NCI-H446 treated with DMSO at 0.1 percent for 48 hours (cell line): ENCODE data around the gene RND3.

ENCODE experiments used
- DNase-seq: peaks from one replicate; lab custom pipeline; 2025; lab: John Stamatoyannopoulos, UW

The RND3 gene, protein sequence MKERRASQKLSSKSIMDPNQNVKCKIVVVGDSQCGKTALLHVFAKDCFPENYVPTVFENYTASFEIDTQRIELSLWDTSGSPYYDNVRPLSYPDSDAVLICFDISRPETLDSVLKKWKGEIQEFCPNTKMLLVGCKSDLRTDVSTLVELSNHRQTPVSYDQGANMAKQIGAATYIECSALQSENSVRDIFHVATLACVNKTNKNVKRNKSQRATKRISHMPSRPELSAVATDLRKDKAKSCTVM

DNA sequence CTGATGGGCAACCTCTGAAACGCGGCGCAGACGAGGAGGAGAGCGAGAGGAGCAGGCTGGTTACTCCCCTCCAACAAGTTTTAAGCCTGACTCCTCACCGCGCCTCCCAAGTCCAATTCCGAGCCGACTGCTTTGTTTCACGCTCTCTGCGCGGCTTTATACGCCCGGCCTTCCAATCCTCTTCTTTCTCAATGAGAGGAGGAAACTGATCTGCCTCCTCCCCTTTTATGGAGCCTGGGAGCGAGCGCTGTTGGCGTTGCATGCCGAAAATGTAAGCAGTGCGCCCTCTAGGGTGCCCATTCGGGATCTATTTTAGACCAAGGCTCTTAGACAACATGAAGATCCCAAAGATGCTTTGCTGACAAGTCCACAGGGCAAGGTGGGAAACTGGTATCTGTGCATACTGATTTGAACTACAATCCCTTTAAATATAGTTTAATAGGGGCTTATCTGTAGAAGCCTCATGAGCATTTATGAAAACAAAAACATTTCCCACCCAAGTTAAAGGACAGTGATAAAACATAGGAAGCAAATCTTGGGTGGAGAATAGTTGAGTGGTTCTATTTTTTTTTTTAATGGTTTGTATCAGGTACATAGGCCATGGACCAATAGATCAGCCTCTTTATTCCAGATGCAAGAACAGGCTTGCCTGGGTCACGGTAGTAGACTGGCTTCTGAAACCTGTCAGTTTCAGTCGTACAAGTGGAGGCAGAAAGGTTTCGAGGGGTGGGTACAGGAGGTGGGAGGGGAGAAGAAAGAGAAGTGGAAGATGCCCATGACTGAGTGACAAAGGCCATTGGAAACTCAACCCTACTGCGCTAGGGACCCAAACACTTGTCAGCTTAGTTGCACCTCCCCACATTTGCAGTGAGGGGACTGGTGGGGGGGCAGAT lies at the start of gene RND3:
Gene RND3 (minus strand): TSS at position 131 of the 893 bp plus-strand sequence. CDS start 250 bp downstream, outside the sequence.
- DNase-seq, result peak; percentile 97

DNA sequence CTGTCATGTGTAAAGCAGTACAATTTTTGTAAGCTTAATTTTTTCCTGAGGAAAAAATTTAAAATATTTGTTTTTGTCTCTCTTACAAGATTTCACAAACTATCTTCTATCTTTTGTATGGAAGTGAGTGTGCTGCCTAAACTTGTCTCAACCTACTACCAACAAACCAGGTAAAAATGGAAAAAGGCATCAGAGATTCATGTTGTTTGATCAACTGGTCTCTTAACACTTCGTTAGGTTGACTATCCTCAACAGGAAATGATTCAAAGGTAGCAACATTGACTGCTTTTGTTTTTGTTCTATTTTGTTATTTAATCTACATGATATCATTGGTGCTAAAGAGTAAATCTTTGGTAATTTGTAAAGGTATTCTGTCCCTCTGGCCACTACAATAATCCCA lies 47.7 kb upstream of the RND3 start:
- no peak for DNase-seq

DNA sequence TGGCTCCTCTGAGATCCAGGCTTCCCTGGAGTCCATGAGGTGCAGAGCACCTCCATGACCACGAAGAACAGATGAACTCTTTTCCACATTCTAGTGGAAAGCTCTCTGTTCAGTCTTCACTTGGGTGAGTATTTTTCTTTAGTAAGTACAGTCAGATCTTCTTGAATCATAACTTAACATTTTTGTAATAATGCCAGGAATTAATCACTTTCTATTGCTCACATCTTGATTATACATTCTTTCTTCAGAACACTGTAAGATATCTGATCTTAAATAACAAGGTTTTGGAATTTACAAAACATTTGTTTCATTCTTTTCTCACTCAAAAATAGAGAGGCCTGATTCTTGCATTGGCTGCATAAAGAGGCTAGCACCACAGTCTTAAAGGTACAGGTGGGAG lies 45.4 kb upstream of the RND3 start:
- DNase-seq, result no peak

DNA sequence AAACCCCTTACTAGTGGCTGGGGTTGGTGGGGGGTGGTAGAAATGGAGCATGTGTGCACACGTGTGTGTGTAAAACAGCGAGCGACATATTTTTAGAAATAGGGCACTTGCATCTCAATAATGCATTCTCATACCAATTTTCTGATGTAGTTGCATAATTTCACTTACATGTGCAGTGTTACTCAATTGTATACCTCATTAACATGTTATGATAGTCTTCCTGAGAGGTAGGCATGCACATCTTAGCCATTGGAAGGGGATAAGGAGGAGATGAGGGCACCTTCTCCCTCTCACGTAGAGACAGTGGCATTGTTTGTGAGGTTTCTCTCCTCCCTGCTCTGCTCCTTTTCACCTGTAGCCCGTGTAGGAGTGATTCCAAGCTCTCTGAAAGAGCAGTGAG lies 44.6 kb upstream of the RND3 start:
- DNase-seq, result no peak

DNA sequence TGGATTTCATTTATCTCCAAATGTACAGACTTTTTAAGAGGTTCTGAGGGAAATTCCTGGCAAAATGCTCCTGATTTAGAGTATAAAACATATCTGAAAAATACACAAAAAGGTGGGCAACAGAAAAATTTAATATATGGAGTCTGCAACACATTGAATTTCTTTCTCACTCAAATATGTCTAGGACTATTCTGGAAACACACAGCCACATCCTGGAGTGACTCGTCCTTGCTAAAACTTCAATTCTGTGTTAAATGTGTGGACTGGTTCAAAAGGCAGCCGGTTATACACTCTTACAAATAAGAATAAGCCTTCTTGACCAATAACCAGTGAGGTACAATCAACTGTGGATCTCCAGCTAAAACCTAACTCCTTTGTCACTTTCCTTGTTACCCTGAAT lies 44.1 kb upstream of the RND3 start:
- DNase-seq, result no peak

DNA sequence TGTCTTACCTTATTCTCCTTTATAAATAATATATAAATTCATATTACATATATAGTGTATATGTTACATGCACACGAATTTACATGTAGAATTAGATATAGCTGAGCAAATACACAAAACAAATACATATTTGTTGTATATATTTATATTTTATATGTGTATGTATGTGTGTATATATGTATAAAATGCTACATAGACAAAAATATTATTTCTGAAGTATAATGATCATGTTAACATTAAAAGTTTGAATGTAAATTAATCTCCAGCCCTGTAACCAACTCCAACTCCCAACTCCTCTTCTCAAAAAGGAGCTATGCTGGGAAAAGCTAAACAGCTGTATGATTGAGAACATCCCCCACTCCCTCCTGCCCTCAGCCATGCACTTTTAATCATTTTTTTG lies 42.7 kb upstream of the RND3 start:
- DNase-seq, result no peak

DNA sequence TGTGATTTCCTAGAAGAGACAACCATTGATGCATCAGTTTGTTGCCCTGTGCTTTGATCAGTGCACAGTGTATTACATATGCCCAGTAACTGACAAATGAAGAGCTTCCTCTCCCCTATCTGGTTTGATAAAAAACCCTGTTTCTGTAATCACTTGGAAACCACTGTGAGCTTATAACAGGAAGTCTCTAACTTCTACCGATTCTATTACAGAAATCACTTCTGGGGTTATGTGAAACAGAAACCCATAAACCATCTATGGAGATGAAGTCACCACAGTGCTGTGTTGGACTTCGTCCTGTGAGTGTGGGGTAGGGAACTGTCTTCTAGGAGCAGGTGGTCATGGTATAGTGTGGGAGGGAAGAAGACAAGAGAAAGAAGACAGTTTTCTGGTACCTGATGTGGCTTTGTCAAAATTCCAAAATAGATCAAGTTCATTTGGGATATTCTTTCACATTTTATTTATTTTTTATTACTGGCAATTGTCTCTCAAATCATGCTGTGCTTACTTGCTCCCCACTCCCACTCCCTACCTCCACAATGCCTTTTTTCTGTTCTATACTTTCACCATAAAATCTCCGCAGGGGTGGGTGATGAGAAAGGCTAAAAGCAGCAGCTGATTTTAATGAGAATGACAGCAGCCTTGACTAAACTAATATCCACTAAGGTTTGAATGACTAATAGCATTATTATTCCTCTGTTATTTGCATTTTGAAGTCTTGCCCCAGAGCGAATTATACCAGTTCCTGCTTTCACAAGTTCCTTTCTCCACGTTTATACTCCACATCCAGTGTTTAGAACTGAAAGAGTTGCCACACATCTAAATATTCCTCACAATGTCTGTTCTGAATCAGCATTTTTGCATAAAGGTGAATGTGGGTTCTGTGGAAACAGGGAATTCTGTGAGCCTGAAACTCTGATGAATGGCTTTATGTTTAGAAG lies 41.7 kb upstream of the RND3 start:
- DNase-seq, result no peak

DNA sequence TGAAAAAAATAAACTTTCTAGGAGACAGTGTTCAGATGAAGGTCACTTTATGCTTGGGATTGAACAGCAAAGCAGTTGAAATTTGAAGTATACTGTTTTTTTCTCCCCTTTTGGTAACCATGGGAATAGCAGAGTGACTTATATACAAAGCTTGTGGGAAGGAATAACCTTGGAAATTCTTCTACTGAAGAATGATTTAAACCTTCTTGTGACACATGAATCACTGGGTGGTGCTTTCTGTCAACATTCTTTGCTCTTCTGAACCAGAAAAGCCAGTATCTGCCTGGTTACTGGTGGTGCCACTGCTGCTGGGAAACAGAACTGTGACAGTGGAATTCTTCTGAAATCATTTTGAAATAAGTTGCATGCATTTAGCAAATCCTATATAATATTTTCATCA lies 39.4 kb upstream of the RND3 start:
- DNase-seq, result no peak

DNA sequence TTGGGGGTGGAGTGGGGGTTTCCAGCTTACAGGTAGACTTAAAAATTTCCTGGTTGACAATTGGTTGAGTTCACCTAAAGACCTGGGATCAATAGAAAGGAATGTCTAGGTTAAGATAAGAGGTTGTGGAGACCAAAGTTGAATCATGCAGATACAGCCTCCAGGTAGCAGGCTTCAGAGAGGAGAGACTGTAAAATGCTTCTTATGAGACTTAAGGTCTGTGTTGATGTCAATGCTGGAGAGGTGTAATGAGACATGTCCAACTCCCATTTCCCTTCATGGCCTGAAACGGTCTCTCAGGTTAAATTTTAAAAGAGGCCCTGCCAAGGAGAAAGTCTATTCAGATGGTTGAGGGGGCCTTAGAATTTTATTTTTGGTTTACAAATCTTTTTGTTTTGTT lies 38.5 kb upstream of the RND3 start:
- DNase-seq, result no peak

DNA sequence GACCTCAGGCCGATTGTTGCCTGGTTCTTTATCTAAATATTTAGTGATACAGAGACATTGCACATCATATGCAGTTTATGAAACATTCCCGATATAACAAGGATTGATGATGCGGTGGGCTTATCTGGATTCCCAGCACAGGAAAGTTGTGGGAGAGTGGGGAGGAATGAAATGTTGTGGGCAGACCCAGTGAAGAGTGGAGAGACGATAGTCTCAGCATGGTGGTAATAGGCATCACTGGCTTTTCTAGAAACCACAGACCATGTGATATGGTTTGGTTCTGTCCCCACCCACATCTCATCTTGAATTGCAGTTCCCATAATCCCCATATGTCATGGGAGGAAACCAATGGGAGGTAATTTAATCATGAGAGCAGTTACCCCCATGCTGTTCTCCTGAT lies 34.8 kb upstream of the RND3 start:
- DNase-seq, result no peak

DNA sequence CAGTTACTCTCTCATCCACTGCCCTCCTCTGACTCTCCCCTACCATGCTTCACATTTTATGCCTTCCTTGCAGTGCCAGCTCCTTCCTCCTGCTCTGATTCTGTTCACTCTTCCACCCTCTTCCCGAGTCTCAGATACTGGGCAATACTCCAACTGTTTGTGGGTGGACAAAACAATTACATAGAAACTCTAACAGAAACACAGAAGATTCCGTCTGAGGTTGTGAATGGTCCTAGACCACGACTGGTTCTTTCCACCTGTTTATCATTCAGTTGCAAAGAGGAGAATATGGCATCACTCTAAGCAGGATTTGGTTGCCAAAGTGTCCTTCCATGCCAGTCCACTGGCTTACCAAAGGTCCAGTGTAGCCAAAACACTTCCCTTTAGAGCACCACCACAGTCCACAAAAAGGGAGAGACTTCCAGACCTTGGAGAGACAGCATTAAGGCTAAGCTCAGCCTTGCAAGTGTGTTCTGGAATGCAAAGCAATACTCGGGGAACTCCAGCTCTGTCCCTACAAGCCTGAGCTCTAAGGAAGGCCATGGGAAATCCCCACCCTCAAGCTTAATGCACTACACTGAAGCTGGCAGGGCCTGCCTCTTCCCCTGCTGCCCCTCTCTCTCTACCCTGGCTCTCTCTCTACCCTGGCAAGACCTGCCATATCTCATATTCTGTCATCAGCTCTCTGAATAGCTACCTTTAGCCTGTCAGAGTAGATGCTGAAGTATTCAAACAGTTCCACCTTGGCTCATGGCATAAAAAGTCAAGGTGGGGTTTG lies 33.6 kb upstream of the RND3 start:
- DNase-seq, result no peak

DNA sequence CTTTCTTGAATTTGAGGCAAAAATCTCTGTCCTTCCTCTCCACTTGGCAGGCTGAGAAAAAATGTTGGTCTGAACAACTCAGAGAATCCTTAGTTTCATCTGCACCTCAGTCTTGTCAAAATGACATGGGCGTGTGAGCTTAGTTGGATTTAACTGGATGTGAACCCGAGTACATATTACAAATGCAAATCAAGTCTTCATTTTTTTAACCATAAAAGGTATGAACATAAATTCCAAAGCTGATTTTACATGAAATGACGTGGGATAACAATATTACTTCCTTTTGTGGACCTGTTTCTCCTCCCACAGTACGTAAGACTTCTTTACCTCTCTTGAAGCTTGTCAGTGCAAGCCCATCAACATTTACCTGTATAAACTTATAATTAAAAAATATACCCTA lies 32.6 kb upstream of the RND3 start:
- DNase-seq, result no peak

DNA sequence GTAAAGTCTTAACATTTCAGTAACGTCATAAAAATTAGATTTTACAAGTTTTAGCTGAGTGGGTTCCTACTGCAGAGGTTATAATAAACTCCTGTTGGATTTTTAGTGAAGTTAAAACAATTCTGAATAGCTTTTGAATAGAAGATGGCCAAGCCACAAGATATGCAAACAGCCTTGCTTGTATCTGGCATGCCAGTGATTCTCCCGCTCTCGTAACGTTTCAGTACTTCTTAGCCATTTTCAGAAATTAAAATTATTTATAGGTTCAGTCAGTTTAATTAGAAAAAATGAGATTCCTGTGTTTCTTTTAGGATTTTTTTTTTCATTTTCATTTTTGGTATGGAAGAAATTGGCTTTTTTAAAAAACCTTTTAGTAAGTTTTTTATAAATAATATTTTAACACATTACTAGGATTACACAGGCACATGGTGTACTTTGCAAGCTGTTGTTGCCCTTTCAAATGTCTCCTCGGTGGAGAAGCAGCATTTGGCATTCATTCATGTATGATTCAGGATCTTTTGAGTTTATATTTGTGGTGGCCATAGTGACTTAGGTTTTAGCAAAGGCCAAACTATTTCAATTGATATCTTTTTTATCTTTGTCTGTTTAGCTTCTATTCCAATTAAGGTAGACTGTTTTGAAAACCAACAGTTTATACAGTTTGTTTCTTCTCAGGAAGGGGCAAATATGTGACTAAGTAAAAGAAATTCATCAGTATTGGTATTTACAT lies 30.6 kb upstream of the RND3 start:
- no peak for DNase-seq

DNA sequence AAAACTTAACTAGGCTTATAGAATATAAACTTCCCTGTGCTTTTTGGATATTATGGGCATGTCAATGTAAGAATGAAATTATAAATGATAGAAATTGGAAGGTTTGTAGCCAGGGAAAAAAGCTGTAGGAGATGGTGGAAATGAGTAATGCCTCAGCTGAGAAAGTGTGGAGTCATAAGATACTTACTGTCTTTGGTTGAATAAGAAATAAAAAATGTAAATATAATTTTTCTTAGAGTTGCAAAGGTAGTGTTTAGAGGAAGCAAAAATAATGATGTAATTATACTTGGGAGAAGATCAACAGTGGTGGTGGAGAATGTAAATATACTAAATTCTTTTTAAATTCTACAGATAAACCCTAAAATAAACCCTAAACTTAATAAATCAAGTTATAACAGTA lies 26.2 kb upstream of the RND3 start:
- DNase-seq, result no peak

DNA sequence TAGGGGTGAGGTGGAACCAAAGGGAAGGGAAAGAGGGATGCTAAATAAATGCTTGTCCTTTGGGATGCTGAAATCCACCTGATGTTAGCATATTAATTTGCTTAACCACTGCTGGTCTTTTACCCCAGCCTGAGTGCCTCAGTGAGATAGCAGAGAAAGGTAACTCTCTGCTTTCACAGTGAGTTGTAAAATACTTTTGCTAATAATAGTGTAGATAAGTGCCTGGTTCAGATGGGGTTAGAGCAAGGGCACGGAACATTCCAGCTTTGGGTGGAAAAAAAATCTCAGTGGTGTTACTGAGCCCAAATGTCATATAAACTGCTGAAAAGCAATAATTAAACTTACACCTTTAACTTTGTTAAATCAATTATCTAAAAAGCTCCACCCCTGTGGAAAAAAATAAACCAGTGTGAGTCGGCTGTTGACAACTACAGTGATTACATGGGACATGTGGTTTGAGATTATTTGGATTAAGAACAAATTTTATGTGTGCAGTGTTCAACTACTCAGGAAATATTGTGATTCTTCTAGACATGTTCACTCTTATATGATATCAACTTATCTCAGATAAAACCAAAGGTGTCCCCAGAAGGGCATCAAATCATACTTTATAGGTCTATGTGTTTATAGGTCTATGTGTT lies 21.1 kb upstream of the RND3 start:
- DNase-seq, result no peak

DNA sequence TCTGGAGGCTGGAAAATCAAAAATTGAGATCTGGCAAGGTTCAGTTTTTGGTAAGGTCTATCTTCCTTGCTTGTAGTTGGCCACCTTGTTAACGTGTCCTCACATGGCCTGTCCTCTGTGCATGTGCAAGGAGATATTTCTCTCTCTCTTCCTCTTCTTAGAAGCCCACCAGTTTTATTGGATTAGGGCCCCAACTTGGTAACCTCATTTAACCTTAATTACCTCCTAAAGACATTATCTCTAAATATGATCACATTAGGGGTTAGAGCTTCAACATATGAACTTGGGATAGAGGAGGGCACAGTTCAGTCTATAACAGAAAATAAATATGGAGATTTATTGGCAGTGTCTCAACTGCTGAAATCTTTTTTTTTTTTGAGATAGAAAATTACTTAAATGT lies 19.6 kb upstream of the RND3 start:
- no peak for DNase-seq

DNA sequence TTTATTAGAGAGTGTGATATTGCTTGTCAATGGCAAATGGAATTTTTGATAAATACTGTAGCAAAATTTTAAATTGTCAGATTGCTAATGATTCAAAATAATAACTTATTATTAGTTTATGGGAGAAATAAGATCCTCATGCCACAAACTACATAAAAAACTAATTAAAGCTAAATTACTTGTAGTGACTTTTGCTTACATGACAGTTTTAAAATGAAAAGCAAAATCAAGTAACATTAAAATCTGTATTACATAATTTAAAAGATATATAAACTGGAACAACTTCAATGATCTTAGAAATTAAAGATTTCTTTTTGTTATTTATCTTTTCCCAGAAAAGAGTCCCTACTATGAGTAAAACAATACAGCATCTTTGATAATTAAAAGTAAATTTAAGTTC lies 17.7 kb upstream of the RND3 start:
- DNase-seq, result no peak

DNA sequence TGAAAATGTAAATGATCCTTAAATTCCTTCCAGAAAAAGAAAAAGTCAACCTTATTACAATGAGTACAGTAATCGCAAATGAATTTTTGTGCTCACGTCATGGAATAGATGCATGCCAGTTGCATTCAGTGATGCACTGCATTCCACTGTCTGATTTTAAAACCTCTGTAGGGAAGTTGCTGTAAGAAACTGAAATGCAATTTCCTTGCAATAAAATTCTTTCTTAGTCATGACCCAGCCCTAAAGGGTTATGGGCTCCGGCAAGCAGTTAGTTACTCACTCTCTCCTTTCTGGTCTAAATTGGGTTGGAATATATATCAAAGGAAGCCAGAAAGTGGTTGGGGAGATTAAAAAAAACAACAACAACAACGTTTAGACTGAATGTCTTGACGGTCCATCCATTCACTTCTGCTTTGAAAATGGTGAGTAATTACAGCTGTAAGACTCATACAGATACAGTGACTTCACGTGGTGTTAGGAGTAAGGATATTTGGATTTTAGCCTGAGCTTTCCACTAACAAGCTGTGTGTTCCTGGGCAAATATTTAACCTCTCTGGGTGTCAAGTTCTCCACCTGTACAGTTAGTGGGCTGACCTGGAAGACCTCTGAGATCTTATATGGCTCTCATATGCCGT lies 8.6 kb upstream of the RND3 start:
- no peak for DNase-seq

DNA sequence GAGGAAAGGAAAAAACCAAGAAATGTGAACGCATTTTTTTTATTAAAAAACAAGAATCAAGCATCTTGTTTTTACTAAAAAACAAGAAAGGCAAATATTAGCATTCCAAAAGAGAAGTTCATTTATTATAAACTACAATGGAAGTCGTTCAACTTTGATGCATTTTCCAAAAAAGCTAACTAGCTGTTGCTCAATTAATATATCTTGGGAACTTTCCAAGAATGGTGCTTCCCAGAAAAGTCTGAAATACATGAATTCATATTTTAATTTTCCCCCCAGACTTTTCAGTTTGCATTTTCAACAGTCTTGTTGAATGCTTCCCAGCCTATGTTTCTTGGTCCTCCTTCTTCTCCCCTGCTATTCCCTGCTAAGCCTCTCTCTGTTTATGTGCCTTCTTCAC lies 7.5 kb upstream of the RND3 start:
- no peak for DNase-seq
